Osteocyte (in vitro differentiated cells): ENCODE results near the gene XCL2. TPM values are rescaled to one million over a fixed set of nuclear protein-coding genes. Genes with fewer than 3 reads are reported as not detected.

Experiments used
- DNase-seq: peaks from one replicate; pipeline ENCODE4 v3.0.0; 2021; ENCODE audit warnings: mixed read lengths; ENCODE audit not compliant: unreplicated experiment; ENCODE audit errors: extremely low spot score
- H3K27ac Mint-ChIP-seq: one replicate; pipeline ENCODE4 v1.8.0; 2021; ENCODE audit warnings: mild to moderate bottlenecking, mixed read lengths; ENCODE audit not compliant: unreplicated experiment
- H3K27me3 Mint-ChIP-seq: one replicate; pipeline ENCODE4 v1.8.0; 2021; ENCODE audit warnings: mixed read lengths; ENCODE audit not compliant: unreplicated experiment
- H3K36me3 Mint-ChIP-seq: one replicate; pipeline ENCODE4 v1.8.0; 2021; ENCODE audit warnings: mixed read lengths; ENCODE audit not compliant: unreplicated experiment
- H3K4me1 Mint-ChIP-seq: one replicate; pipeline ENCODE4 v1.8.0; 2021; ENCODE audit warnings: mixed read lengths; ENCODE audit not compliant: unreplicated experiment
- H3K4me3 Mint-ChIP-seq: one replicate; pipeline ENCODE4 v1.8.0; 2021; ENCODE audit warnings: mild to moderate bottlenecking, moderate library complexity, mixed read lengths; ENCODE audit not compliant: unreplicated experiment
- H3K9me3 Mint-ChIP-seq: one replicate; pipeline ENCODE4 v1.8.0; 2021; ENCODE audit warnings: mixed read lengths; ENCODE audit not compliant: unreplicated experiment
- CTCF ChIP-seq: fragments of 200-600 bp; sonication (generic); IDR thresholded peaks from 2 replicates; pipeline ENCODE4 v1.5.0; 2021; ENCODE audit warnings: antibody characterized with exemption, mild to moderate bottlenecking, moderate library complexity
- total RNA-seq: library from RNA; stranded (reverse); gene quantifications from 2 replicates; pipeline ENCODE4 v1.2.1, GENCODE V29; 2021

XCL2 gene
- total RNA-seq, 1 donor from 2014 or later: not detected

- no peak for TF ChIP-seq CTCF
- Mint-ChIP-seq H3K9me3 (no peaks in the 10 kb centered on the region), H3K27ac (no peak overlapping the region)
Measured at GRCh38 chr1:168509875-168510791, 33.7 kb downstream of the XCL2 start.

GRCh38 chr1:168509210-168509609, 34.6 kb downstream of the XCL2 start:
- Mint-ChIP-seq H3K27me3 (peaks cover 11% of the 10 kb centered on the region), H3K36me3 (no peaks in the 10 kb centered on the region), H3K27ac (no peak overlapping the region), H3K4me1 (peaks cover 3% of the 10 kb centered on the region), H3K4me3 (no peak overlapping the region), H3K9me3 (no peaks in the 10 kb centered on the region)
- no peak for TF ChIP-seq CTCF
- no peak for DNase-seq

More at GRCh38 chr1:168509875-168510791, 33.7 kb downstream of the XCL2 start:
- Mint-ChIP-seq H3K36me3 (no peaks in the 10 kb centered on the region), H3K4me3 (no peak overlapping the region), H3K4me1 (peaks cover 3% of the 10 kb centered on the region), H3K27me3 (peaks cover 20% of the 10 kb centered on the region)
- DNase-seq: no peak

GRCh38 chr1:168507828-168508227, 36.0 kb downstream of the XCL2 start:
- no peaks in the 10 kb centered on the region for H3K36me3 Mint-ChIP-seq
- no peaks in the 10 kb centered on the region for H3K9me3 Mint-ChIP-seq
- no peak overlapping the region for H3K27ac Mint-ChIP-seq
- no peak overlapping the region for H3K4me3 Mint-ChIP-seq
- peaks cover 13% of the 10 kb centered on the region for H3K27me3 Mint-ChIP-seq
- no peak for TF ChIP-seq CTCF
- peaks cover 3% of the 10 kb centered on the region for H3K4me1 Mint-ChIP-seq
- no peak for DNase-seq

GRCh38 chr1:168507231-168507630, 36.6 kb downstream of the XCL2 start:
- H3K27ac Mint-ChIP-seq: no peak overlapping the region
- DNase-seq: no peak
- no peak overlapping the region for H3K4me3 Mint-ChIP-seq
- H3K27me3 Mint-ChIP-seq: peaks cover 13% of the 10 kb centered on the region
- peaks cover 3% of the 10 kb centered on the region for H3K4me1 Mint-ChIP-seq
- TF ChIP-seq CTCF: no peak
- H3K9me3 Mint-ChIP-seq: no peaks in the 10 kb centered on the region
- no peaks in the 10 kb centered on the region for H3K36me3 Mint-ChIP-seq

GRCh38 chr1:168506204-168506819, 37.5 kb downstream of the XCL2 start:
- Mint-ChIP-seq H3K27me3 (peaks cover 18% of the 10 kb centered on the region), H3K4me3 (no peak overlapping the region), H3K36me3 (no peaks in the 10 kb centered on the region), H3K27ac (no peak overlapping the region), H3K9me3 (no peaks in the 10 kb centered on the region), H3K4me1 (peaks cover 3% of the 10 kb centered on the region)
- no peak for TF ChIP-seq CTCF
- DNase-seq: no peak
